Tibial nerve (tissue), 4 donors: ENCODE data around the gene MRPL52.

Experiments used
- CTCF ChIP-seq, 5 experiments: fragments of 200-600 bp in 3 of 5; fragments of 450-650 bp in 2 of 5; sonication (generic) in 3 of 5; IDR thresholded peaks; one replicate each; pipeline ENCODE4 v1.5.1; 2016 to 2019; ENCODE audit warnings: antibody characterized with exemption in 5 of 5, mild to moderate bottlenecking in 3 of 5, moderate library complexity in 2 of 5
- EP300 ChIP-seq, 2 donors: sonication (generic); formaldehyde crosslinking; IDR thresholded peaks; one replicate each; pipeline ENCODE4 v1.6.1; 2017; ENCODE audit warnings: antibody characterized with exemption in 2 of 2, mild to moderate bottlenecking in 1 of 2
- POLR2A ChIP-seq, 2 donors: fragments of 450-650 bp; IDR thresholded peaks; one replicate each; pipeline ENCODE4 v1.6.1; 2017; ENCODE audit warnings: antibody characterized with exemption in 2 of 2, mild to moderate bottlenecking in 2 of 2, moderate library complexity in 2 of 2

- TF ChIP-seq CTCF (IDR thresholded peaks at IDR 0.05) (no peak), EP300 (IDR thresholded peaks at IDR 0.05) (peak; percentile 8 to 53), POLR2A (IDR thresholded peaks at IDR 0.05) (no peak)
Measured at GRCh38 chr14:22849212-22849819, 19.6 kb downstream of the MRPL52 start.
